ENCODE data around the gene LTBP3. TPM values are rescaled to one million over a fixed set of nuclear protein-coding genes. Genes with fewer than 3 reads are reported as not detected.

The LTBP3 gene
- total and polyA plus RNA-seq, 9 of the 15 experiments (the other 6 are each of a cell fraction or from before 2014, with no cell fraction given) = 0.06 to 20.5 (median 4.8) TPM

DNA sequence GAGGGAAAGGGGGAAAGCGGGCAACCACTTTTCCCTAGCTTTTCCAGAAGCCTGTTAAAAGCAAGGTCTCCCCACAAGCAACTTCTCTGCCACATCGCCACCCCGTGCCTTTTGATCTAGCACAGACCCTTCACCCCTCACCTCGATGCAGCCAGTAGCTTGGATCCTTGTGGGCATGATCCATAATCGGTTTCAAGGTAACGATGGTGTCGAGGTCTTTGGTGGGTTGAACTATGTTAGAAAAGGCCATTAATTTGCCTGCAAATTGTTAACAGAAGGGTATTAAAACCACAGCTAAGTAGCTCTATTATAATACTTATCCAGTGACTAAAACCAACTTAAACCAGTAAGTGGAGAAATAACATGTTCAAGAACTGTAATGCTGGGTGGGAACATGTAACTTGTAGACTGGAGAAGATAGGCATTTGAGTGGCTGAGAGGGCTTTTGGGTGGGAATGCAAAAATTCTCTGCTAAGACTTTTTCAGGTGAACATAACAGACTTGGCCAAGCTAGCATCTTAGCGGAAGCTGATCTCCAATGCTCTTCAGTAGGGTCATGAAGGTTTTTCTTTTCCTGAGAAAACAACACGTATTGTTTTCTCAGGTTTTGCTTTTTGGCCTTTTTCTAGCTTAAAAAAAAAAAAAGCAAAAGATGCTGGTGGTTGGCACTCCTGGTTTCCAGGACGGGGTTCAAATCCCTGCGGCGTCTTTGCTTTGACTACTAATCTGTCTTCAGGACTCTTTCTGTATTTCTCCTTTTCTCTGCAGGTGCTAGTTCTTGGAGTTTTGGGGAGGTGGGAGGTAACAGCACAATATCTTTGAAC lies 52.5 kb downstream of the LTBP3 start (continued):
- TF ChIP-seq ZNF41 (CRISPR knock-in tag; conservative IDR thresholded peaks at IDR 0.05) (peak; percentile 65; the same call in 1 of the 2 replicates), LCOR (CRISPR knock-in tag; IDR thresholded peaks at IDR 0.05) (0 out of 2 replicates have a peak, but pooled peaks have one; percentile 82), ELK3 (CRISPR knock-in tag; IDR thresholded peaks at IDR 0.05) (peak; percentile 39; the same call in 1 of the 2 replicates), YY1 (IDR thresholded peaks at IDR 0.05; ENCODE audit: borderline replicate concordance in 1 of 3, control insufficient read depth in 1 of 3, extremely low read depth in 1 of 3, insufficient read depth in 3 of 3, insufficient read length in 1 of 3, insufficient replicate concordance in 2 of 3, low read depth in 1 of 3, low read length in 2 of 3) (peak in 1 of 3 experiments; percentile 38), POLR2G (IDR thresholded peaks at IDR 0.05; ENCODE audit: low read depth, low read length) (0 out of 2 replicates have a peak, but pooled peaks have one; percentile 10), SMARCB1 (IDR thresholded peaks at IDR 0.05; ENCODE audit: insufficient read length, low read depth) (no peak), CREB1 (IDR thresholded peaks at IDR 0.05) (no peak; the same call in 1 of the 2 replicates), CREB1 (CRISPR knock-in tag; IDR thresholded peaks at IDR 0.05) (no peak), CLOCK (CRISPR knock-in tag; IDR thresholded peaks at IDR 0.05; ENCODE audit: borderline replicate concordance) (no peak), ZNF324 (CRISPR knock-in tag; IDR thresholded peaks at IDR 0.05) (peak; percentile 60), KDM5B (IDR thresholded peaks at IDR 0.05; ENCODE audit: insufficient replicate concordance, low read depth, low read length) (peak; percentile 35), RUNX1 (IDR thresholded peaks at IDR 0.05; ENCODE audit: low read depth) (no peak), OTX1 (CRISPR knock-in tag; IDR thresholded peaks at IDR 0.05) (peak; percentile 89), SIRT6 (IDR thresholded peaks at IDR 0.05; ENCODE audit: low read depth, low read length) (peak; percentile 87), ZFP30 (CRISPR knock-in tag; IDR thresholded peaks at IDR 0.05; ENCODE audit: borderline replicate concordance) (peak; percentile 86; the same call in 1 of the 2 replicates), MAFF (IDR thresholded peaks at IDR 0.05; ENCODE audit: low read length) (peak; percentile 44)
- TF ChIP-seq, protein P1, sequence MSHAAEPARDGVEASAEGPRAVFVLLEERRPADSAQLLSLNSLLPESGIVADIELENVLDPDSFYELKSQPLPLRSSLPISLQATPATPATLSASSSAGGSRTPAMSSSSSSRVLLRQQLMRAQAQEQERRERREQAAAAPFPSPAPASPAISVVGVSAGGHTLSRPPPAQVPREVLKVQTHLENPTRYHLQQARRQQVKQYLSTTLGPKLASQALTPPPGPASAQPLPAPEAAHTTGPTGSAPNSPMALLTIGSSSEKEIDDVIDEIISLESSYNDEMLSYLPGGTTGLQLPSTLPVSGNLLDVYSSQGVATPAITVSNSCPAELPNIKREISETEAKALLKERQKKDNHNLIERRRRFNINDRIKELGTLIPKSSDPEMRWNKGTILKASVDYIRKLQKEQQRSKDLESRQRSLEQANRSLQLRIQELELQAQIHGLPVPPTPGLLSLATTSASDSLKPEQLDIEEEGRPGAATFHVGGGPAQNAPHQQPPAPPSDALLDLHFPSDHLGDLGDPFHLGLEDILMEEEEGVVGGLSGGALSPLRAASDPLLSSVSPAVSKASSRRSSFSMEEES (CRISPR knock-in tag; IDR thresholded peaks at IDR 0.05) = peak; percentile 3; the same call in 1 of the 2 replicates
- TF ChIP-seq, protein P2, sequence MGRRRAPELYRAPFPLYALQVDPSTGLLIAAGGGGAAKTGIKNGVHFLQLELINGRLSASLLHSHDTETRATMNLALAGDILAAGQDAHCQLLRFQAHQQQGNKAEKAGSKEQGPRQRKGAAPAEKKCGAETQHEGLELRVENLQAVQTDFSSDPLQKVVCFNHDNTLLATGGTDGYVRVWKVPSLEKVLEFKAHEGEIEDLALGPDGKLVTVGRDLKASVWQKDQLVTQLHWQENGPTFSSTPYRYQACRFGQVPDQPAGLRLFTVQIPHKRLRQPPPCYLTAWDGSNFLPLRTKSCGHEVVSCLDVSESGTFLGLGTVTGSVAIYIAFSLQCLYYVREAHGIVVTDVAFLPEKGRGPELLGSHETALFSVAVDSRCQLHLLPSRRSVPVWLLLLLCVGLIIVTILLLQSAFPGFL (CRISPR knock-in tag; IDR thresholded peaks at IDR 0.05) = peak; percentile 79
